K562 (cell line): ENCODE measurements around the gene VIM. TPM values are rescaled to one million over a fixed set of nuclear protein-coding genes. Genes with fewer than 3 reads are reported as not detected.

Source experiments
- ERF ChIP-seq: fragments of 450-650 bp; formaldehyde crosslinking; IDR thresholded peaks from 2 replicates; pipeline ENCODE4 v1.4.0; 2020; ENCODE audit warnings: mild to moderate bottlenecking, mixed read lengths
- ETV6 ChIP-seq, 3 experiments: fragments of 150-350 bp in 1 of 3; sonication (generic) in 1 of 3; formaldehyde crosslinking in 1 of 3; IDR thresholded peaks; 2 replicates each; pipeline versions ENCODE4 v1.6.1 to v1.8.0; 2014 to 2022; ENCODE audit warnings: borderline replicate concordance in 2 of 3, low read depth in 2 of 3, antibody characterized with exemption in 1 of 3, low read length in 1 of 3, mild to moderate bottlenecking in 1 of 3, missing genetic modification reagents in 1 of 3
- KAT2B ChIP-seq: IDR thresholded peaks from one replicate; pipeline ENCODE4 v1.6.1; 2012; ENCODE audit warnings: low read depth, mild to moderate bottlenecking, control low read depth, inconsistent platforms, low read length, moderate library complexity
- POLR2G ChIP-seq: fragments of 200-400 bp; formaldehyde crosslinking; IDR thresholded peaks from 2 replicates; pipeline ENCODE4 v1.6.1; 2017; ENCODE audit warnings: low read depth, mild to moderate bottlenecking, antibody characterized with exemption, low read length, moderate library complexity
- ZNF12 ChIP-seq: sonication (generic); formaldehyde crosslinking; IDR thresholded peaks from 2 replicates; pipeline ENCODE4 v1.4.0; 2020; ENCODE audit warnings: mild to moderate bottlenecking, missing genetic modification reagents
- ZNF408 ChIP-seq: fragments of 250-450 bp; sonication (Bioruptor Pico); IDR thresholded peaks from 2 replicates; pipeline ENCODE4 v1.4.0; 2020; ENCODE audit warnings: low read depth, mild to moderate bottlenecking, moderate library complexity
- ZNF75A ChIP-seq: fragments of 450-650 bp; formaldehyde crosslinking; IDR thresholded peaks from 2 replicates; pipeline ENCODE4 v1.4.0; 2020; ENCODE audit warnings: mild to moderate bottlenecking
- ZNF780A ChIP-seq: fragments of 250-450 bp; sonication (Bioruptor Pico); IDR thresholded peaks from 2 replicates; pipeline ENCODE4 v1.5.0; 2021; ENCODE audit warnings: mild to moderate bottlenecking
- polyA plus RNA-seq, 8 experiments: library from polyadenylated mRNA; depleted of rRNA in 4 of 8; stranded (reverse) in 5 of 8; unstranded in 3 of 8; fragments of >200 nt; fragmentation: Nextera tagmentation in 2 of 8; fragmentation: Illumina TruSeq in 1 of 8; extraction: Ambion mirVana in 2 of 8; extraction: Trizol in 1 of 8; gene quantifications; 2 replicates each; pipeline versions ENCODE4 v1.2.1 to v1.2.3, GENCODE V29; 2011 to 2014; ENCODE audit warnings: inconsistent platforms in 1 of 8, missing spikeins in 1 of 8
- total RNA-seq, 7 experiments: library from RNA; depleted of rRNA in 6 of 7; stranded (reverse); fragments of >200 nt in 6 of 7; fragmentation: Illumina TruSeq in 2 of 7; extraction: Trizol in 2 of 7; gene quantifications; 2 replicates each; pipeline versions ENCODE4 v1.2.1 to v1.2.3, GENCODE V29; 2011 to 2021; ENCODE audit warnings: low replicate concordance in 1 of 7
- TF ChIP-seq, protein P1 (sequence below): fragments of 450-650 bp; IDR thresholded peaks from 2 replicates; pipeline ENCODE4 v1.6.1; 2017; ENCODE audit warnings: antibody characterized with exemption, mild to moderate bottlenecking
- TF ChIP-seq, protein P2 (sequence below): fragments of 250-450 bp; sonication (Bioruptor Pico); IDR thresholded peaks from 2 replicates; pipeline ENCODE4 v1.5.0; 2021; ENCODE audit warnings: mild to moderate bottlenecking, moderate library complexity

VIM gene
- total and polyA plus RNA-seq, 9 of the 15 experiments (the other 6 are each of a cell fraction or from before 2014, with no cell fraction given), result 86.0 to 621 (median 383) TPM

DNA sequence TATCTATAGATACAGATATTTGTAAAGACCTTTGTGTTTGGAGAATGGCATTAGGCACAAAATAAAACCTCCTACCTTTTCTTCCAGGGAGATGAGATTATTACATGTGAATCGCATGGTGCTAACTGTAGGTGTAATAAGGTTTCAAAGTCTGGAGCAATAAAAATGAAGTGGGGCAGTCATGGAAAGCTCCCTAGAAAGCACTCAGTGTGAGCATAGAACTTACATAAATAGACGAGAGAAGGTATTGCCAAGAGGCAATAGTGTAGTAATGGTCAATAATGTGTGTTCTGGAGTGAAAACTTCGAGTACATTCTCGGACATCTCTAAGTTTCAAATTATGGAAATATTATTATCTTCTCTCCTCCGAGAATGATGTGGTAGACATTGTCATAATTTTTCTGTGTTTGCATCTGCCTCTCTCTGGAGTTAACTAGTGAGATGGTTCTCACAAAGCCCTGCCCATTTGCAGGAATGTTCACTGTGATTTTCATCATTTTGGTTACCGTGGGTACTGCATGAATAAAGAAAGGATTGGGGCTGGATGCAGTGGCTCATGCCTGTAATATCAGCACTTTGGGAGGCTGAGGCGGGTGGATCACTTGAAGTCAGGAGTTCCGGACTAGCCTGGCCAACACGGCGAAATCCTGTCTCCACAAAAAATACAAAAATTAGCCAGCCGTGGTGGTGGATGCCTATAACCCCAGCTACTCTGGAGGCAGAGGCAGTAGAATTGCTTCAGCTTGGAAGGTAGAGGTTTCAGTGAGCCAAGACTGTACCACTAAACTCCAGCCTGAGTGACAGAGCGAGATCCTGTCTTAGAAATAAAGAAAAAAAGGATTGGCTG lies 10.6 kb downstream of the VIM start (continued):
- TF ChIP-seq ZNF75A (CRISPR knock-in tag) (no peak), ERF (CRISPR knock-in tag) (no peak), ZNF12 (no peak), POLR2G (0 out of 2 replicates have a peak, but pooled peaks have one; percentile 14), ETV6 (IDR thresholded peaks at IDR 0.05; ENCODE audit: borderline replicate concordance in 1 of 2, low read depth in 2 of 2, low read length in 1 of 2) (no peak), ETV6 (CRISPR knock-in tag; IDR thresholded peaks at IDR 0.05; ENCODE audit: borderline replicate concordance) (no peak), ZNF408 (CRISPR knock-in tag) (no peak), KAT2B (no peak), ZNF780A (CRISPR knock-in tag) (no peak)
- TF ChIP-seq, protein P1, sequence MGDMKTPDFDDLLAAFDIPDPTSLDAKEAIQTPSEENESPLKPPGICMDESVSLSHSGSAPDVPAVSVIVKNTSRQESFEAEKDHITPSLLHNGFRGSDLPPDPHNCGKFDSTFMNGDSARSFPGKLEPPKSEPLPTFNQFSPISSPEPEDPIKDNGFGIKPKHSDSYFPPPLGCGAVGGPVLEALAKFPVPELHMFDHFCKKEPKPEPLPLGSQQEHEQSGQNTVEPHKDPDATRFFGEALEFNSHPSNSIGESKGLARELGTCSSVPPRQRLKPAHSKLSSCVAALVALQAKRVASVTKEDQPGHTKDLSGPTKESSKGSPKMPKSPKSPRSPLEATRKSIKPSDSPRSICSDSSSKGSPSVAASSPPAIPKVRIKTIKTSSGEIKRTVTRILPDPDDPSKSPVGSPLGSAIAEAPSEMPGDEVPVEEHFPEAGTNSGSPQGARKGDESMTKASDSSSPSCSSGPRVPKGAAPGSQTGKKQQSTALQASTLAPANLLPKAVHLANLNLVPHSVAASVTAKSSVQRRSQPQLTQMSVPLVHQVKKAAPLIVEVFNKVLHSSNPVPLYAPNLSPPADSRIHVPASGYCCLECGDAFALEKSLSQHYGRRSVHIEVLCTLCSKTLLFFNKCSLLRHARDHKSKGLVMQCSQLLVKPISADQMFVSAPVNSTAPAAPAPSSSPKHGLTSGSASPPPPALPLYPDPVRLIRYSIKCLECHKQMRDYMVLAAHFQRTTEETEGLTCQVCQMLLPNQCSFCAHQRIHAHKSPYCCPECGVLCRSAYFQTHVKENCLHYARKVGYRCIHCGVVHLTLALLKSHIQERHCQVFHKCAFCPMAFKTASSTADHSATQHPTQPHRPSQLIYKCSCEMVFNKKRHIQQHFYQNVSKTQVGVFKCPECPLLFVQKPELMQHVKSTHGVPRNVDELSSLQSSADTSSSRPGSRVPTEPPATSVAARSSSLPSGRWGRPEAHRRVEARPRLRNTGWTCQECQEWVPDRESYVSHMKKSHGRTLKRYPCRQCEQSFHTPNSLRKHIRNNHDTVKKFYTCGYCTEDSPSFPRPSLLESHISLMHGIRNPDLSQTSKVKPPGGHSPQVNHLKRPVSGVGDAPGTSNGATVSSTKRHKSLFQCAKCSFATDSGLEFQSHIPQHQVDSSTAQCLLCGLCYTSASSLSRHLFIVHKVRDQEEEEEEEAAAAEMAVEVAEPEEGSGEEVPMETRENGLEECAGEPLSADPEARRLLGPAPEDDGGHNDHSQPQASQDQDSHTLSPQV, result no peak
- TF ChIP-seq, protein P2, sequence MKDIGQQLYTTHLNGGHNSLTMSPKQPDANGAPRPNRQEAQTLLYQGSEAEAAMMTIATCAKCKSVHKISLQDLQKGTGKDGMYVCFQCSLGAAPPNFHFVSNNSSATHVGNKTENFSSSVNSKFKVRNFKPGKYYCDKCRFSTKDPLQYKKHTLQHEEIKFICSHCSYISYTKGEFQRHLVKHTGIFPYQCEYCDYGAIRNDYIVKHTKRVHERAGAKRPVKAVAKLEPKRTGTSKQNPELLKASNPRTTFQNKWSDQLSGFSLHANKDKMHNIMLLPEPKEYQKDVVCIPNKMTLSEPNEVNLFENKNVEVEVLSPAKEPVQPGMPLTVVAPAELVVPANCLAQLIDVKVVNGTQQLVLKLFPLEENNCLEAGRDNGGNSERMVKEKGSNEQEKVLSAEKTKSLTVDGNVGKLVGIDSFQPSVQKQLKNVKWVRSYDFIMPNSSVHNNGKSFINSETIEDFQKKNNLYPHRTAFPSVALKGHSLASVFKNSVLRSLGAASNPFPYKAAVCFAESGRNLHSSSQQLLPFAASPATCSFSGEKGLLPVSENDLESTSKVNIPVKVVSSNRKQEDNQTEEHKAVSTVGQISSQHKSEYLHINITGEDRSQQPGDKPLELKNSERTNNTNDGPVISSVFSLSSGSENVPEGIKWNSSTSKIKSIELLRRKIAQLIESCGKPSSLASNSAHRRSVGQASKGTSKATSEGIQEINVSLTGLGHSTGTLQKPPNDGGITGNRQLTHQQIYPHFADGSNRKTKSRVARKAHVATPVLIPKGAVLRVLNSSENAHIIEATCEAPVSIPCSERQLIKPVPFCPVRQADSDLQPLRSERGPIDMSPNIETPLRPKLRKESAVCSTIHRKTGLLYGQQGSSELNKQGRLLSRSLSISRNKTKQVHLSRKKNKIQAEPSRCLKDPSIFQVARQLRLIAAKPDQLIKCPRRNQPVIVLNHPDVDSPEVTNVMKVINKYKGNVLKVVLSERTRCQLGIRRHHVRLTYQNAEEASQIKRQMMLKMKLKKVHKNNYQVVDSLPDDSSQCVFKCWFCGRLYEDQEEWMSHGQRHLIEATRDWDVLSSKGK, result no peak
